Measurements from ENCODE around the gene OSBPL1A. TPM values are rescaled to one million over a fixed set of nuclear protein-coding genes. Genes with fewer than 3 reads are reported as not detected.

The OSBPL1A gene
- polyA plus RNA-seq, 1 of the 3 experiments (the other 2 are of a cell fraction): 21.3 TPM

DNA sequence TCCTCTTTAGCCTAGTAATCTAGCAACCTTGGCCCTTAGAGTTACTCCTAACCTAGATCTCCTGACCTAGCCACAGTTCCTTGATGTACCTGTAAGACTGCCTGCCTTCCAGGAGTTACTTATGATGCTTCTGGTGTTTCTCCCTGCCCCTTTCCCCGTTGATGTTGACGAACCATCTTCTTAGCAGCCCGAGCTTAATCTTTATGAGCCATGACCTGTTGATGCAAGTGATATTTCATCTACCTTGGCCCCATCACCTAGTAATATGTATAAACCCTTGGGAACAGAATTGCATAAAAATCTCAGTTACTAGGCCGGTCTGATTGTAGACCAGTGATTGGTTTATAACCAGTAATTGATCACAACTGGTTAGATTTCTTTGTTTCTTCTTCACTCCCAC, 31.6 kb upstream of the OSBPL1A start (continued):
- TF ChIP-seq, protein P1, sequence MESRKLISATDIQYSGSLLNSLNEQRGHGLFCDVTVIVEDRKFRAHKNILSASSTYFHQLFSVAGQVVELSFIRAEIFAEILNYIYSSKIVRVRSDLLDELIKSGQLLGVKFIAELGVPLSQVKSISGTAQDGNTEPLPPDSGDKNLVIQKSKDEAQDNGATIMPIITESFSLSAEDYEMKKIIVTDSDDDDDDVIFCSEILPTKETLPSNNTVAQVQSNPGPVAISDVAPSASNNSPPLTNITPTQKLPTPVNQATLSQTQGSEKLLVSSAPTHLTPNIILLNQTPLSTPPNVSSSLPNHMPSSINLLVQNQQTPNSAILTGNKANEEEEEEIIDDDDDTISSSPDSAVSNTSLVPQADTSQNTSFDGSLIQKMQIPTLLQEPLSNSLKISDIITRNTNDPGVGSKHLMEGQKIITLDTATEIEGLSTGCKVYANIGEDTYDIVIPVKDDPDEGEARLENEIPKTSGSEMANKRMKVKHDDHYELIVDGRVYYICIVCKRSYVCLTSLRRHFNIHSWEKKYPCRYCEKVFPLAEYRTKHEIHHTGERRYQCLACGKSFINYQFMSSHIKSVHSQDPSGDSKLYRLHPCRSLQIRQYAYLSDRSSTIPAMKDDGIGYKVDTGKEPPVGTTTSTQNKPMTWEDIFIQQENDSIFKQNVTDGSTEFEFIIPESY (IDR thresholded peaks at IDR 0.05; ENCODE audit: borderline replicate concordance, low read depth): no peak
- TF ChIP-seq CHD2 (IDR thresholded peaks at IDR 0.05; ENCODE audit: low read length, partially characterized antibody) (no peak), MEF2A (IDR thresholded peaks at IDR 0.05; ENCODE audit: borderline replicate concordance, low read depth) (no peak), RFX5 (IDR thresholded peaks at IDR 0.05; ENCODE audit: low read length) (no peak), TEAD4 (IDR thresholded peaks at IDR 0.05; ENCODE audit: borderline replicate concordance, insufficient read depth) (no peak), ELF1 (IDR thresholded peaks at IDR 0.05) (no peak)

DNA sequence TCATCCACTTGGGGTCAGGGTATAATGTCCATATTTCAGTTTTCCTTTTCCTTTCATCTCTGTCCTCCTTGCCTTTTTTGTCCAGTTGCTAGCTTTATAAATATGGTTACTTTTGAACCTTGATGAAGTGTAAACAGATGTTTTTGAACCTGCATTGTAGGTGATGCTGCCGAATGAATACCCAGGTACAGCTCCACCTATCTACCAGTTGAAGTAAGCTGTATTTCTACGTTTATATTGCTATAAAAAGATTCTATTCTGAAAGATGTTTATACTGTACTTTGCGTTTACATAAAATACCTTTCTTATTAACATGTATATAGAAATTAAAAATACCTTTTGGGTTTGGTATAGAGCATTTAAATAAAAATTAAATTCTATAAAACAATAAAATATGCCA, 31.1 kb upstream of the OSBPL1A start:
- ChIA-PET CTCF (interaction anchor here (0.7 to 1.9 kb wide), 7 partner anchors 9 to 69 kb away, joined by 3 to 4 read pairs (median 3); partner anchors contain the start of gene OSBPL1A), POLR2A (interaction anchor here (0.6 kb wide), 1 partner anchor 30 kb away, joined by 3 read pairs; no protein-coding TSS in a partner anchor)
- H3K9me2 ChIP-seq: no peaks in the 10 kb centered on the region
- peaks cover 5% of the 10 kb centered on the region; the same call in 1 of the 2 replicates for H3K79me2 ChIP-seq (ENCODE audit: insufficient read depth)
- TF ChIP-seq RCOR1 (IDR thresholded peaks at IDR 0.05; ENCODE audit: low read length) (no peak), NRF1 (IDR thresholded peaks at IDR 0.05; ENCODE audit: low read depth, low read length) (no peak), EP300 (IDR thresholded peaks at IDR 0.05; ENCODE audit: borderline replicate concordance in 1 of 2, low read depth in 1 of 2, low read length in 1 of 2) (no peak), MXI1 (IDR thresholded peaks at IDR 0.05; ENCODE audit: low read depth, low read length) (no peak), TAF1 (IDR thresholded peaks at IDR 0.05; ENCODE audit: borderline replicate concordance, low read depth, low read length) (no peak)
- TF ChIP-seq, protein P2, sequence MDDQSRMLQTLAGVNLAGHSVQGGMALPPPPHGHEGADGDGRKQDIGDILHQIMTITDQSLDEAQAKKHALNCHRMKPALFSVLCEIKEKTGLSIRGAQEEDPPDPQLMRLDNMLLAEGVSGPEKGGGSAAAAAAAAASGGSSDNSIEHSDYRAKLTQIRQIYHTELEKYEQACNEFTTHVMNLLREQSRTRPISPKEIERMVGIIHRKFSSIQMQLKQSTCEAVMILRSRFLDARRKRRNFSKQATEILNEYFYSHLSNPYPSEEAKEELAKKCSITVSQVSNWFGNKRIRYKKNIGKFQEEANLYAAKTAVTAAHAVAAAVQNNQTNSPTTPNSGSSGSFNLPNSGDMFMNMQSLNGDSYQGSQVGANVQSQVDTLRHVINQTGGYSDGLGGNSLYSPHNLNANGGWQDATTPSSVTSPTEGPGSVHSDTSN (IDR thresholded peaks at IDR 0.05): no peak
- TF ChIP-seq, protein P1 (IDR thresholded peaks at IDR 0.05; ENCODE audit: borderline replicate concordance, low read depth): no peak
- no peak for DNase-seq
- H3K9ac ChIP-seq: no peak overlapping the region
- H3K4me1 ChIP-seq (ENCODE audit: control insufficient read depth in 1 of 2, insufficient read depth in 2 of 2, low read depth in 1 of 2, low read length in 1 of 2): peaks cover 0 to 7% of the 10 kb centered on the region in 2 experiments; a peak in 2 of 4 replicates
- WGBS (ENCODE audit: low lambda C conversion rate): 88% methylated on average over 3 of the region's 3 CpGs
- H3F3A ChIP-seq (replicated peaks; ENCODE audit: insufficient read depth): no peaks in the 10 kb centered on the region
- no peak overlapping the region; a peak in 1 of 4 replicates for H3K4me3 ChIP-seq (ENCODE audit: low read depth in 2 of 2, low read length in 1 of 2)
- H3K27ac ChIP-seq (ENCODE audit: low read depth in 2 of 2, low read length in 1 of 2): no peak overlapping the region
- H4K20me1 ChIP-seq (ENCODE audit: insufficient read depth): no peaks in the 10 kb centered on the region
- H3K4me2 ChIP-seq: no peak overlapping the region
- no peaks in the 10 kb centered on the region for H3K9me3 ChIP-seq
- H3K27me3 ChIP-seq (ENCODE audit: insufficient read depth): no peaks in the 10 kb centered on the region
- no peak overlapping the region for H2AFZ ChIP-seq (ENCODE audit: low read depth)
- H3K36me3 ChIP-seq (replicated peaks in 1 of 2; ENCODE audit: control insufficient read depth in 1 of 2, insufficient read depth in 2 of 2, low read length in 1 of 2): peaks cover 15 to 23% of the 10 kb centered on the region in 2 experiments

All from SK-N-SH (cell line).